Upper lobe of right lung (tissue), 1 donor: ENCODE data around the gene KCNJ6. TPM values are rescaled to one million over a fixed set of nuclear protein-coding genes. Genes with fewer than 3 reads are reported as not detected.

ENCODE experiments used
- ATAC-seq: fragments of 200-7000 bp; cut with Tn5 transposase; one replicate; pipeline ENCODE4 v1.9.1; 2020; ENCODE audit warnings: mild to moderate bottlenecking, moderate library complexity
- DNase-seq: peaks from one replicate; pipeline ENCODE4 v3.0.0-alpha.2; 2020
- H3K27ac ChIP-seq: fragments of 200-600 bp; one replicate; pipeline ENCODE4 v1.8.0; 2022
- H3K27me3 ChIP-seq: fragments of 200-600 bp; one replicate; pipeline ENCODE4 v1.8.0; 2022; ENCODE audit warnings: mild to moderate bottlenecking
- H3K36me3 ChIP-seq: fragments of 200-600 bp; one replicate; pipeline ENCODE4 v1.8.0; 2022
- H3K4me1 ChIP-seq: fragments of 200-600 bp; one replicate; pipeline ENCODE4 v1.8.0; 2022
- H3K4me3 ChIP-seq: fragments of 200-600 bp; one replicate; pipeline ENCODE4 v1.8.0; 2022; ENCODE audit warnings: mild to moderate bottlenecking
- H3K9me3 ChIP-seq: fragments of 200-600 bp; one replicate; pipeline ENCODE4 v1.8.0; 2022
- intact Hi-C: fragments of 100-400 bp; cut with DNase I; formaldehyde crosslinking; loops from one replicate; pipeline ENCODE4 v1.11.0; 2022
- total RNA-seq: library from RNA; stranded (reverse); fragmentation: NEBNext Ultra II Directional; extraction: Animal tissue kit (Norgen Biotek cat#: 25700); gene quantifications from one replicate; pipeline ENCODE4 v1.2.1, GENCODE V29; 2021
- TF ChIP-seq, protein P1 (sequence below): fragments of 200-600 bp; IDR thresholded peaks from one replicate; pipeline ENCODE4 v1.8.0; 2022; ENCODE audit warnings: antibody characterized with exemption
- donor health status: DM: no; HTN: yes; CAD: no; lungs with severe emphysema.

KCNJ6 gene
- total RNA-seq, 1 donor from 2014 or later = 0.06 TPM

- Histone ChIP-seq H3K9me3 (no peaks in the 10 kb centered on the region), H3K27me3 (no peaks in the 10 kb centered on the region), H3K27ac (no peak overlapping the region), H3K4me3 (no peak overlapping the region), H3K36me3 (no peaks in the 10 kb centered on the region), H3K4me1 (no peaks in the 10 kb centered on the region)
- no peak for DNase-seq
- no peak for ATAC-seq
- intact Hi-C loops = no loop called here
- TF ChIP-seq, protein P1, sequence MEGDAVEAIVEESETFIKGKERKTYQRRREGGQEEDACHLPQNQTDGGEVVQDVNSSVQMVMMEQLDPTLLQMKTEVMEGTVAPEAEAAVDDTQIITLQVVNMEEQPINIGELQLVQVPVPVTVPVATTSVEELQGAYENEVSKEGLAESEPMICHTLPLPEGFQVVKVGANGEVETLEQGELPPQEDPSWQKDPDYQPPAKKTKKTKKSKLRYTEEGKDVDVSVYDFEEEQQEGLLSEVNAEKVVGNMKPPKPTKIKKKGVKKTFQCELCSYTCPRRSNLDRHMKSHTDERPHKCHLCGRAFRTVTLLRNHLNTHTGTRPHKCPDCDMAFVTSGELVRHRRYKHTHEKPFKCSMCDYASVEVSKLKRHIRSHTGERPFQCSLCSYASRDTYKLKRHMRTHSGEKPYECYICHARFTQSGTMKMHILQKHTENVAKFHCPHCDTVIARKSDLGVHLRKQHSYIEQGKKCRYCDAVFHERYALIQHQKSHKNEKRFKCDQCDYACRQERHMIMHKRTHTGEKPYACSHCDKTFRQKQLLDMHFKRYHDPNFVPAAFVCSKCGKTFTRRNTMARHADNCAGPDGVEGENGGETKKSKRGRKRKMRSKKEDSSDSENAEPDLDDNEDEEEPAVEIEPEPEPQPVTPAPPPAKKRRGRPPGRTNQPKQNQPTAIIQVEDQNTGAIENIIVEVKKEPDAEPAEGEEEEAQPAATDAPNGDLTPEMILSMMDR = no peak
Observed at GRCh38 chr21:37769656-37770055, 146.6 kb downstream of the KCNJ6 start.

DNA sequence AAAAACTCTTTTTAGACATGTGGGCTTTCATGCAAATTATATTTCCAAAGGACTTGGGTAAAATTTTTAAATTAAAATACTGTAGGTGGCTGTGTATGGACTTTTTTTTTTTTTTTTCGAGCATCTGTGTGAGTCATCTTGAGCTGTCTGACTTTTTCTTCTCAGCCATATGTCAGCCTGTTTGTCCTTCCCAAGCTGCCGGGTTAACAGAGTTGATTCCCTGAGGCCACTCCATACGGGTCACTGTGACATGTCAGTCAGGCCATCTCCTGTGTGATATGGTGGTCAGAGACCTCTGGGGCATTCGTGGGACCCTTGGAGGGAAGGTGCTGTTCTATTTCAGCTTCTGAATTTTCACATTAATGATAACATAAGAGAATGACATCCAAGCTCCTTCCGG lies 148.3 kb downstream of the KCNJ6 start:
- H3K4me3 ChIP-seq = no peak overlapping the region
- DNase-seq (no peak), ATAC-seq (no peak)
- no peaks in the 10 kb centered on the region for H3K9me3 ChIP-seq
- H3K4me1 ChIP-seq = no peaks in the 10 kb centered on the region
- intact Hi-C loops = no loop called here
- H3K27ac ChIP-seq = no peak overlapping the region
- H3K27me3 ChIP-seq = no peaks in the 10 kb centered on the region
- TF ChIP-seq, protein P1 = no peak
- H3K36me3 ChIP-seq = no peaks in the 10 kb centered on the region

DNA sequence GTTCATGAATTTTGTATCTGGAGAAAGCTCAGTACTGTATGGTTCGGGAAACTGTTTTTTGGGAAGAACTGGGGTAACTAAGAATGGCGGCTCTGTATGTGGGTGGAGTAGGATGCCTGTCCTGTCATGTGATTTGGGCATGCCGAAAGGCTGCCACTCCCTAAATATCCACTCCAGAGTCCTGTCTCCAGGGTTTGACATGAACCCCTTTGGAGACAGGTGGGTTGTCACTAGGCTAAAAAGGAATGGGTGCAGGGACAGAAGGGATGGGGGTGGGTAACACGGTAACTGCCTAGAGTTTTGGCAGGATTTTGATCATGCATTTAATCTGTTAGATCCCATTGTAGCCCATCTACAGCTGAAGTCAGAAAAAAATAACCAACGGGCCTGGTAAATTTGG lies 150.1 kb downstream of the KCNJ6 start:
- Histone ChIP-seq H3K4me3 (no peak overlapping the region), H3K36me3 (no peaks in the 10 kb centered on the region), H3K27ac (no peak overlapping the region), H3K27me3 (no peaks in the 10 kb centered on the region), H3K4me1 (no peaks in the 10 kb centered on the region), H3K9me3 (no peaks in the 10 kb centered on the region)
- no peak for ATAC-seq
- DNase-seq = no peak
- TF ChIP-seq, protein P1 = no peak
- intact Hi-C loops = no loop called here

- TF ChIP-seq, protein P1 = no peak
- ATAC-seq (no peak), DNase-seq (no peak)
- Histone ChIP-seq H3K4me3 (no peak overlapping the region), H3K27ac (no peak overlapping the region), H3K4me1 (no peaks in the 10 kb centered on the region), H3K9me3 (no peaks in the 10 kb centered on the region), H3K36me3 (no peaks in the 10 kb centered on the region), H3K27me3 (no peaks in the 10 kb centered on the region)
- intact Hi-C loops = no loop called here
Observed at GRCh38 chr21:37765221-37765900, 150.9 kb downstream of the KCNJ6 start.

GRCh38 chr21:37764691-37765090 lies 151.6 kb downstream of the KCNJ6 start:
- DNase-seq (no peak), ATAC-seq (no peak)
- Histone ChIP-seq H3K4me1 (no peaks in the 10 kb centered on the region), H3K9me3 (no peaks in the 10 kb centered on the region), H3K36me3 (no peaks in the 10 kb centered on the region), H3K4me3 (no peak overlapping the region), H3K27me3 (no peaks in the 10 kb centered on the region), H3K27ac (no peak overlapping the region)
- TF ChIP-seq, protein P1 = no peak
- intact Hi-C loops = no loop called here

DNA sequence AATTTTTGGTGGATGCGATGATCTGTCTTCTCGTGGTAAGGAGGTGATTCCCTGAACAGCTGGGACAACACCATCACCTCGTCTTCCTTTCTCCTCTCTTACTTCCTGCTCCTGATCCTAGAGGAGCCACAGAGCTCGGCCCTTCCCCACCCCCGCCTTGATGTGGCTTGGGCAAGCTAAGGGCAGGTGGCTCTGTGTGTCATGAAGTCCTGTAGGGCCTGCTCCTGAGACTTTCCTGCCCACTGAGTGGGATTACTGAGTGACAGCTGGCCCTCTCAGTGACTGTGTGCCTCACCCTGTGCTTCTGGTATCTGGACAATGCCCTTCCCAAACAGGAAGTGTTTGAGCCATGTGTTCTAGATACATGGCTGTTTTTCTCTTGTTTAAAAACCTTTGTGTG lies 153.0 kb downstream of the KCNJ6 start:
- intact Hi-C loops = no loop called here
- no peaks in the 10 kb centered on the region for H3K9me3 ChIP-seq
- H3K27ac ChIP-seq = no peak overlapping the region
- H3K4me3 ChIP-seq = no peak overlapping the region
- ATAC-seq = no peak
- no peaks in the 10 kb centered on the region for H3K4me1 ChIP-seq
- TF ChIP-seq, protein P1 = no peak
- no peaks in the 10 kb centered on the region for H3K36me3 ChIP-seq
- no peak for DNase-seq
- H3K27me3 ChIP-seq = no peaks in the 10 kb centered on the region
